CD4-positive, alpha-beta T cell treated with Interleukin-17A for 4 hours (primary cell): ENCODE measurements around the gene MMP7.
A peak's percentile ranks its signal among the peaks of the same experiment; 100 is the strongest.

Source experiments
- DNase-seq: peaks from one replicate; pipeline ENCODE4 v3.0.0-alpha.2; 2020; ENCODE audit warnings: mixed read lengths

The MMP7 gene

GRCh38 chr11:102493524-102493923 is 37.0 kb downstream of the MMP7 start:
- DNase-seq = no peak

GRCh38 chr11:102491969-102492368 is 38.6 kb downstream of the MMP7 start:
- DNase-seq = no peak

GRCh38 chr11:102489186-102490145 is 41.1 kb downstream of the MMP7 start:
- DNase-seq = no peak

GRCh38 chr11:102488208-102488607 is 42.3 kb downstream of the MMP7 start:
- DNase-seq = no peak

GRCh38 chr11:102487214-102487613 is 43.3 kb downstream of the MMP7 start:
- no peak for DNase-seq

- DNase-seq = no peak
Measured at GRCh38 chr11:102486584-102486983, 44.0 kb downstream of the MMP7 start.

GRCh38 chr11:102485095-102485722 is 45.3 kb downstream of the MMP7 start:
- no peak for DNase-seq

GRCh38 chr11:102482433-102482832 is 48.1 kb downstream of the MMP7 start:
- DNase-seq = no peak

- no peak for DNase-seq
Measured at GRCh38 chr11:102479733-102480132, 50.8 kb downstream of the MMP7 start.

GRCh38 chr11:102478673-102479299 is 51.8 kb downstream of the MMP7 start:
- DNase-seq = no peak

- peak; percentile 60 for DNase-seq
Measured at GRCh38 chr11:102476812-102477211, 53.7 kb downstream of the MMP7 start.

GRCh38 chr11:102476069-102476468 is 54.5 kb downstream of the MMP7 start:
- no peak for DNase-seq

GRCh38 chr11:102473543-102473942 is 57.0 kb downstream of the MMP7 start:
- DNase-seq = peak; percentile 49

- no peak for DNase-seq
Measured at GRCh38 chr11:102472127-102472526, 58.4 kb downstream of the MMP7 start.

- no peak for DNase-seq
Measured at GRCh38 chr11:102471474-102471873, 59.1 kb downstream of the MMP7 start.
